Measurements from ENCODE around the gene PDZD7.
"Not testable (repeated sequence)": the region's sequence is repeated elsewhere in the genome, so short reads cannot be mapped to it uniquely, and the experiment has no call there.

Gene PDZD7

DNA sequence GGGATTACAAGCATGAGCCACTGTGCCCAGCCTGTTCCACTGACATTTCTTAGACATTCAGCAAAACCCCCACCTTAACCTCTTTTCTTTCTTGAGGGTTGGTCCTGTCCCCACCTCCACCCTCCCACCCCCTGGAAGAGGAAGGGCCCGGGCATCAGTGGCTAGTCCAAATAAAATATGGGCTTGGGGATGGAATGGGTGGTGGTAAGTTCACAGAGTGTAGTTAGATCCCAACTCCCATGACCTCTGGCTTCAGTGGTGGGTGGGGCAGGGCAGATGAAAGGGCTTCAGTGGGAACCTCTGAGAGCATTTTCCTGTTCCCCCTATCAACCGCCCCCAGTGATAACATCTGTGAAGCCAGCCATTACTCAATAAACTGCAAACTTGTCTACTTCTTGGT is 9.9 kb upstream of the PDZD7 start:
- DNase-seq (ENCODE audit: low read depth in 2 of 2), result no peak

DNA sequence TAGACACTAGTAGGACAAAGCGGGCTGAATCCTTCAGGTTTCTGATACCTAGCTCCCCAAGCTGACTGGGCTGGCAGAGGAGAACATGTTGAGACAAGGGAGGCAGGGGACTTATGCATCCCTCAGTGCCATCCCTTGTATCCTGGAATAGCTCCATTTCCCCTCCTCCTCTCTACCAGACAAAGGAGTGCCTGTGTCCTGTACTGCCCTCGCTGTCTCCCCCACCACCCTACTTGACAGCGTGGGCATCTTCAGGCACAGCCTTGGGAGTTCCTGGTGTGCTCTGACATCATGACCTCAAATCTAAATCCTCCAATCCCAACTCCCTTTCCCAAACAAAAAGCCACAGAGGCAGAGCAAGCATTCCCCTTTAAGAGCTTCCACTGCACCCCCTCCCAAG is 9.1 kb upstream of the PDZD7 start:
- DNase-seq (ENCODE audit: low read depth in 2 of 2), result no peak

DNA sequence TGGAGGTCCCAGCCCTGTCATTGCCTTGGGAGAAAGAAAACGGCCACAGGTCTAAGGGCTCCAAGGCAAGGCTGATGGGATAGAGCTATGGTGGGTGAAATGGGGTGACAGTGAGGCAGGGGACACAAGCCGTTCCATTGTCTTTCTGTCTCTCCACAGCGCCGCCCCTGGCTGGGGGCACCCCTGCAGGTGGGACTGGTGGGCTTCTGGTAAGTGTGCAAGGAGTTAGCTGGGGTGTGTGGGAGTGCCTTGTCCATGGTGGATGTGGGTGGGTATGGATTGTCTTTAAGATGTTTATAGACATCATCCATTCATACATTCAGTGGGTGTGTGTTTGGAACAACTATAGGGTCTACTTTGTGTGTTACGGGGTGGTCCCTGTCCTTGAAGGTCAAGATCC is 7.6 kb upstream of the PDZD7 start:
- no peak for DNase-seq (ENCODE audit: low read depth in 2 of 2)

DNA sequence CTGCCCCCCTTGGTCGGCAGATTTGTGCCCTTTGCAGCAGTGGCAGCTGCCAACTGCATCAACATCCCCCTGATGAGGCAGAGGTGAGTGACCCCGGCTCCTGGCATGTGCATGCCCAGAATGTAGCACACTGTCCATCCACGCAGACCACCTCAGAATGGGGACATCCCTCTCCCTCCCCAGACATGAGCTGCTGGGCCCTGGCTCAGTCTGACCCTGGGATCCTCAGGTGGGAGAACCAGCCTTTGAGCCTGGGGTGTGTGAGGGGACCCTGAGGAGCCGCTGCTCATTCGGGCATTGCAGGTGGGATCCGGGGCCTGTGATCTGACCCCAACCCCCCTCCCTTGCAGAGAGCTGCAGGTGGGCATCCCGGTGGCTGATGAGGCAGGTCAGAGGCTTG is 5.8 kb upstream of the PDZD7 start:
- no peak for DNase-seq (ENCODE audit: low read depth in 2 of 2)

DNA sequence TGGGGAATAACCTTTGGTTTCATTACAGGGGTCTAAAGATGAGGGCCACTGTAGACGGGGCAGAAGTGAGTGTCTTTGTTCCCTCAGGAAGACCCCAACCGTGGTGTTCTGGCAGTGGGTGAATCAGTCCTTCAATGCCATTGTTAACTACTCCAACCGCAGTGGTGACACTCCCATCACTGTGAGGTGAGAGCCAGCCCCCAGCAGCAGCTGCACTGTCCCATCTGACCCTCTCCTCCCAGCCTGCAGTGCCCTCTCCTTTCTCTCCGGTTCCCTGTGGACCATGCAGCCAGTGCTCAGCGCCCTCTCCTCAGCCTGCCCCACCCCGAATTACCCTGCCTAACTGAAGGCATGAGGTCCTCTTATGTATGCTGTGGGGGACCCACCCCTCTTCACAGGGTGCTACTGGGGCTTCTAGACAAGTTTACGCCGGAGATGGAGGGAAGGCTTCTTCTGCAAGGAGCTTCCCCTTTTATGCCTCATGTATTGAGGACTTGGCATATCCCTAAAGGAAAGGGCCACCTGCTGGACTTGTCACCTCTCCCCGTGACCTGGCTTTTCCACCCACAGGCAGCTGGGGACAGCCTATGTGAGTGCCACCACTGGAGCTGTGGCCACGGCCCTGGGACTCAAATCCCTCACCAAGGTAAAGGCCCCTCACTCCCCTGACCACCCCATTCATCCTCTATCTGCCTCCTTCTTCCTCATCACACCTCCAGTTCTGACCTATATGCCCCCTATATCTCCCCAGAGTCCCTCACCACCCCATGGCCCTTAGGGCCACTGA is 5.2 kb upstream of the PDZD7 start:
- no peak for DNase-seq (ENCODE audit: low read depth in 2 of 2)

DNA sequence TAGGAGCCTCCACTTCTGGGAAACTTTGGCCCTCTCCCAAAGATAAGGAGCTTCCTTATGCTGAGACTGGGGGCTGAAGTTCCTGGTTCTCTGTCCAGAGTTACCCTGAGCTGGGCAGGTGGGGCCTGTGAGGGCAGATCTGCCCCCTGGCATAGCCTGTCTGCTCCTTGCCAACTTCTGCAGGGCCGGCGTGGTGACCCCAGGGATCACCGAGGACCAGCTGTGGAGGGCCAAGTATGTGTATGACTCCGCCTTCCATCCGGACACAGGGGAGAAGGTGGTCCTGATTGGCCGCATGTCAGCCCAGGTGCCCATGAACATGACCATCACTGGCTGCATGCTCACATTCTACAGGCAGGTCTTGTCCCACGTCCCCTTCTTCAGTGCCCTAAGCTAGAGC is 4.4 kb upstream of the PDZD7 start:
- DNase-seq (ENCODE audit: low read depth in 2 of 2), result no peak

DNA sequence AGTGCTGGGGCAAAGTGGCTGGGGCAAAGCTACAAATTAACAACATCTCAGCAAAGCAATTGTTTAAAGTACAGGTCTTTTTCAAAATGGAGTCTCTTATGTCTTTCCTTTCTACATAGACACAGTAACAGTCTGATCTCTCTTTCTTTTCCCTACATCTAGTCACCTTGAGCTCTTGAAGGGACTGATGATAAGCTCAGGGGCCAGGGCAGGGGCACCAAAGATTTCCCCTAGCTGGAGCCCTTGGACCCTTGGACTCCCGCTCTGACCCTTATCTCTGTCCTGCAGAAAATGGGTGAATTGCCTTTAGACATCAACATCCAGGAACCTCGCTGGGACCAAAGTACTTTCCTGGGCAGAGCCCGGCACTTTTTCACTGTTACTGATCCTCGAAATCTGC is 3.5 kb upstream of the PDZD7 start:
- not testable (repeated sequence) for DNase-seq (ENCODE audit: low read depth in 2 of 2)

DNA sequence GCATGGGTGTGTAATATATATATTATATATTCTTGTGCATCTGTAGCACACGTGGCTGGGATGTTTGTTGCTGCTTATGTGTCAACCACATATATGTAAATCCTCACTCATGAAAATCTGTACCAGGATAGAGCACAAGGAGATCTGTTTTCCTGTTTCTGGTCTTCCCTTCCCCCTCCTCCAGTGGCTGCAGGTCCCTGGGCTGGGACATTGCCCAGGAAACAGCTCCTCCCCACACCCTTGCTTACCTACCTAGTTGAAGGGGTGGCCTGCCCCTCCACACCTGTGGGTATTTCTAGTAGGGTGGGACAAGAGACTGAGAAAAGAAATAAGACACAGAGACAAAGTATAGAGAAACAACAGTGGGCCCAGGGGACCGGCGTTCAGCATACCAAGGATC is 2.3 kb upstream of the PDZD7 start:
- DNase-seq (ENCODE audit: low read depth in 2 of 2), result no peak

DNA sequence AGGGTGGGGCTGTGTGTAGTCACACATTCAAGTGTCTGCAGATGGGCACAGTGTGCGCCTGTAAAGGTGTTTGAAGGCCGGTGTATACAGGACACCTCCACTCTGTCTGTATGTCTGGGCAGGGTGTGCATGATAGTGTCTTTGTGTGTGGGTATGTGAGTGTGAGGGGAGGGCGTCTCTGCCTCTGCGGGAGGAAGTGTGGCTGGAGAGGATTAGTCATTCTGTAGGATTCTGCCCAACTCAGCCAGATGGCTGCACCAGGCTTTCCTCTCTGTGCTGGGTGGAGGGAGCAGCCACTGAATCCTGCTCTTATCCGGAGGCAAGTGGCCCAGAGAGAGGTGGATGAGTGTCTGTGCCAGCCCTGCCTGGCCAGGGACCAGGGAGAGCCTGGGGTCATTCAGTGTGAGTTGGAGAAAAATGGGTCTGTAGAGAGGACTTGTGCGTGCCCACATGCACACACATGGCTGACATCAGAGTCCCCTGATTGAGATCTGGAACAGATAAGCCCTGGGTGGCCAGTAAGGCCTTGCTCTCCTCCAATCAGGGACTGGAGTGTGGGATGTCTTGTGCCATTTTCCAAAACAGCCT is 1.8 kb upstream of the PDZD7 start:
- DNase-seq (ENCODE audit: low read depth in 2 of 2), result peak in 1 of 2 experiments; percentile 66

DNA sequence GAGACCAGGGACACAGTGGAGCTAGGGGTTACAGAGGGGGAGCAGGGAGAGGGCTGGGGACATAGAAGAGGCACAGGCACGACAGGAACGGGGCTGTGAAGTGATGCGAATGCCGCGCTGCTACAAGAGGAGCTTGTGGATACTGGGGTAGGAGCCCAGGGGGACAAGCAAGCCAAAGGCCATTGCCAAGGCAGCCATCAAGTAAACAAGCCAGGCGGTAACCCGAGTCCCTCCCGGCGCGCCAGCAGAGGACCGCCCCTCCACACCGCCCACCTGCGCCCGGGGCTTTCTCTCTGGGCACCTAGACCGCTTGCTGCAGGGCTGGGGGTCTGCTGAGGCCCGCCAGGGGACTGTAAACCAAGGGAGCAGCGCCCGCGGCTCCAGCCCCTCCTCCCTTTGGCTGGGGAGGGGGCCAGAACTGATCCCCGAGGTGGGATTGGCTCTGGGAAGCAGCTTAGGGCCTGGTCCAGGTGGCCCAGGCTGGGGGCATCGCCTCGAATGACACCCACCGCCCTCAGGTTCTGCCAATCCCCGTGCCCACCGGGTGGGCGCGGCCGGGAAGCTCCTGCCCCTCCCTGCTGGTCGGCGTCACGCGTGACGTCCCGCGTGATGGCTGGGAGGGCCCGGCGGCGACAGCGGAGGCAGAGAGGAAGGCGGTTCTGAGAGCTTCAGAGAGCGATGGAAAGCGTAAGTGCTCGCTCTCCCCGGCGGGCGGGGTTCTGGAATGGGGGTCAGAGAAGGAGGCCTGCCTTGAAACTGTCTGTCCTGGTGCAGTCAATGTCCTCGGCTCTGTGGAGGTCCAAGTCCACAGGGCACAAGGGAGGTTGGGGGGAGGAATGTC is 1.1 kb upstream of the PDZD7 start:
- DNase-seq (ENCODE audit: low read depth in 2 of 2), result no peak

DNA sequence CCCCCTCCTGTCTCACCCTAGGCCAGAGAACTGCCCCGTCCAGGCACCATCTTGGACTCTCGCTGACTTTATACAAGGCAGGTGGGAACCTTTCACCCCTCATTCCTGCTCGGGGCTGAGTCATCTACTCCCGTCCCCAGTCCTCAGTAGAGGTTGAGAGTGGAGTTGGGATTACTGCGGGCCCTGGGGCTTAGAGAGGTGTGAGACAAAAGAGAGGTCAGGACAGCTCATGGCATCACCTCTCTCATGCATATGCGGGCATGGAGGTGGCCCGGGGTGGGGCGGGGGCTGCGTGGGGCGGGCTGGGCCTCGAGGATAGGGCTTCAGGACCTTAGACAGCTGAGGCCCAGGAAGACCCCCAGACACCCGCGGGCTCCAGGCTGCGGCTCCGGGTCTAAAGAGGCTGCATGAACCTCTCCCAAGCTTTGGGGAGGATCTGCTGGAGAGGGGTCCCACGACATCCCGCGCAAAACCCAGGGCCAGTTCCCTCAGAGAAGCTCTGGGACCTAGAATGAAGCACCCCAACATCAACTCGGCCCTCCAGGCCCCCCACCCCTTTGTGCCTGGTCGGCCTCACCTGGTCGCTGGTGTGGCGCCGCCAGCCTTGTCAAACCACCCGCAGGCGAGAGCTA is 317 bp downstream of the PDZD7 start:
- DNase-seq (ENCODE audit: low read depth in 2 of 2), result no peak

DNA sequence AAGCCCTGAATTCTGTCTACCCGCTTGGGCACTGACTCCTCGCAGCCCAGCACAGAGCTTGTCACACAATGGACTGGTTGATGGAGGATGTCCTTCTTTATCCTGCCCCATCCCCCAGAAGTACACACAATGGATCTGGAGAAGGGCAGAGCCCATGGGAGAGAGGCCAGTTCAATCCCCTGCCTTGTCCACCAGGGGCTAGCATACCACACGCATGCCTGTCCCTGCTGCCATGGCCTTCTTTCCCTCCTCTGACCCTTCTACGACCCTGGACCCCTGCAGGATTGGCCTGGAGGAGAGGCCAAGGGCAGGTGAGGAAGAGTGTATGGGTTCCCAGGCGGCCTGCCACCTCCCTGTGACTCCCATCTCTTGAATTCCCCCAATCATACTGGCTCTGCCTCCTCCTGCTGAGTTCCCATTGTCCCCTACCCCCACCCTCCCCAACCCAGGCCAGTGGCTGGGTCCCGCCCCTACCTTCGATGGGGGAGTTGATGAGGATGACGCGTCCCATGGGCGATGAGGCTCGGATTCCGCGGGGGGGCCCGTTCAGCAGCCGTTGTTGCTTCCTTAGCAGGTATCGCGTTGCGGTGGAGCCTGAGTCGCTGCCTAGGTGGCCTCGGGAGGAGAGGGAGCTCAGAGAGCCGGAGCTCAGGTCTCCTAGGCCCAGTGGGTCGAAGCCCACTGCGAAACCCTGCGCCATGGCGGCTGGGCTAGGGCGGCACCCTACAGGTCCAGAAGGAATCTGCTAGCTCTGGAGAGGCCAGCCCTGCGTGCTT is 1.2 kb downstream of the PDZD7 start:
- no peak for DNase-seq (ENCODE audit: low read depth in 2 of 2)

DNA sequence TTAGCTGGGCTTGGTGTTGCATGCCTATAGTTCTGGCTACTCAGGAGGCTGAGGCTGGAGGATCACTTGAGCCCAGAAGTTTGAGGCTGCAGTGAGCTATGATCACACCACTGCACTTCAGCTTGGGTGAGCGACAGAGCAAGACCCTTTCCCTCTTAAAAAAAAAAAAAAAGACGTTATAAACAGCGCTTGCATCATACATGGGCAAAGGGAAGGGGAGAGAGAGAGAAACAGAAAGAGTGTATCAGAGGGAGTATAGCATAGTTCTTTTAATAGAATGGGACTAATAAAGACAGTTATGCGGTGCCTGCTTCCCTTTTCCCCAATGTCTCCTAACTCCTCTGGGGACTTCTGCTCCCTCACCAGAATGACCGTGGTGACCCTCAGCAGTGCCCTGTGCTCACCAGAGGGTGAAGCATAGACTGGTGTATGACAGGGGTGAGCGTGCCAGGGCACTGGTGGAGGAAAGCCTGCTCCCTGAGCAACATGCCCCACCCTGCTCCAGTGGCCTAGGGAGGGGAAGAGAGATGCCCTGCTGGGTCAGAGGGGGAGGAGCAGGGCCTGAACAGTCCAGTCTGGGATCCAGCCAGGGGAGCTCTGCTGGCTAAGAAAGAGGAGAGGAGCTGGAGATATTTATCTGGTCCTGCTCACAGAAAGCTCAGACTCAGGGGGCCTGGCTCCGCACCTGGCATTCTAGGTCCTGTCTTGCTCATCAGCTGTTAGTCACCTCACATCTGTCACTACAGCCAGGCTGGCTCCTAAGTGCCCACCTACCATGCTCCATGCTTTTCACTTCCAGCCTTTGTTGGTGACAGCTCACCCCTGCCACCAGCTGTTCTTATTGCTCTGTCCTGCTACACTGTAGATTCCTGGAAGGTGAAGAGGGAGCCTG is 2.2 kb downstream of the PDZD7 start:
- DNase-seq (ENCODE audit: low read depth in 2 of 2), result no peak

DNA sequence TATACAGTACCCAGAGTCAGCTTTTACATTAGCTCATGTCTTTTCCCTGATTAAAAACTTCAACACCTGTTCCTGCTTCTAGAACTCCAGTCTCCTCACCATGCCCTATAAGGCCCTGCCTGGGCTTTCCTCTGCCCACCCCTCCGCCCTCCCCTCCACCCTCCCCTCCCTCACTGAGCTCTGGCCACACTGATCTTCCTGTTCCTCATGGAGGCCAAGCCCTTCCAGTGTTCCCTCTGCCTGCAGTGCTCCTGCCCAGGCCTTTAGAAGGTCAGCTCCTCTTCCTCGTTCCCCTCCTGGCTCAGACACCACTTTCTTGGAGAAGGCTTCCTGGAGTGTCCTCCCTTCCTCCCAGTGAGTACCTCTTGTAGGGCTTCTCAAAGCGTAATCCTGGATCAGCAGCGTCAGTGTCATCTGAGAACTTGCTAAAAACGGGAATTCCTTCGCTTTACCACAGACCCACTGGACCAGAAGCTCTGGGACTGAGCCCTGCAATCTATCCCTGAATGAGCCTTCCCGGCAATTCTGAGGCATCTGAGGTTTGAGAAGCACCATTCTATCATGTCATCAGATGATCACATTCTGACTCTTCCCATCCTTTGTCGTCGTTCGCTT is 3.7 kb downstream of the PDZD7 start:
- no peak for DNase-seq (ENCODE audit: low read depth in 2 of 2)

DNA sequence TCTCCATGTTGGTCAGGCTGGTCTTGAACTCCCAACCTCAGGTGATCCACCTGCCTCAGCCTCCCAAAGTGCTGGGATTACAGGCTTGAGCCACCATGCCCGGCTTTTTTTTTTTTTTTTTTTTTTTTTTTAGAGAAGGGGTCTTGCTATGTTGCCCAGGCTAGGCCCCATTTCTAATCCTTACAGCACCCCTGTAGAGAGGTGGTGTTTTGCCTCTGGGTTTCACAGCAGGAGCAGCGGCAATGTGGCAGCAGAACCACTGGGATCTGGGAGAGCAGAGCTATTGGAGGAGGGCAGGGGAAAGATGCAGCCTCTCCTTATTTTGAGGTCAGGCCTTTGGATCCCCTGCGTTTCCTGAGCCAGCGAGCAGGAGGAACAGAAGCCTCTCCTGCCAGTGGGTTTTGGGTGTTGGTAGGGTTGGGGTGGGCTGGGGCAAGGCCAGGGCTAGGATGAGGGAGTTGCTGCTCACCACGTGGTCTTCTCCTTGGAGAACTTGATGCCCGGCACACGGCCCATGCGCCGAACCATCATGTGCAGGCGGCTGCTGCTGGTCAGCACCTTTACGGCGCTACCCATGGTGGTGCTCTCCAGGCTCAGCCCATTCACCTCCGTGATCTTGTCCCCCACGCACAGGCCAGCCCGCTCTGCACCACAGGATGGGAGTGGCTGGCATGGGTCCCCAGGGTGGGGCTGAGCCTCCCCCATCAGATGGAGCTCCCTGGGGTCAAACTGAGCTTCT is 7.8 kb downstream of the PDZD7 start:
- DNase-seq (ENCODE audit: low read depth in 2 of 2), result no peak

DNA sequence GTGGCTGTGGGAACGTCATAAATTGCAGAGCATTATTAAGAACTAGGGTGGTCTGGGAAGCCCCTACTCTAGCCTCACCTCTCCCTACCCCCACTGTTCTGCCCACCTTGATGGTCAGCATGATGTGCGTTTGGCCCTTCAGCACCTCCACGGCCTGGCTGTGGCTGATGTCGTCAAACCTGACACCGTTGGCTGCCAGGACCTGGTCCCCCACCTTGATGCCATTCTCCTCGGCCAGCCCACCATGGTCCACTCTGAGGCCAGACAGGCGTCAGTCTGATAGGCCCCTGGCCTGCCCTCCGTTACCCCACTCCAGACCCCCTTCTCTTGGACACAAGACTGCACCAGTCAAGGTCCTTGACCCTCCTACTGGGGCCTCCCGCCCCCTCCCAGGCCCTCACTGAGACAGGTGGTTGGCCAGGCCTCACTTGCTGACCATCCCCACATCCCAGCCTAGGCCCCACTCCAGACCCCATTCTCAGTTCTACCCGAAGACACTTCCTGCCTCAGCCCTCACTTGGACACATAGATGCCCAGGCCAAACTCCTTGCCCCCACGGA is 9.2 kb downstream of the PDZD7 start:
- no peak for DNase-seq (ENCODE audit: low read depth in 2 of 2)

DNA sequence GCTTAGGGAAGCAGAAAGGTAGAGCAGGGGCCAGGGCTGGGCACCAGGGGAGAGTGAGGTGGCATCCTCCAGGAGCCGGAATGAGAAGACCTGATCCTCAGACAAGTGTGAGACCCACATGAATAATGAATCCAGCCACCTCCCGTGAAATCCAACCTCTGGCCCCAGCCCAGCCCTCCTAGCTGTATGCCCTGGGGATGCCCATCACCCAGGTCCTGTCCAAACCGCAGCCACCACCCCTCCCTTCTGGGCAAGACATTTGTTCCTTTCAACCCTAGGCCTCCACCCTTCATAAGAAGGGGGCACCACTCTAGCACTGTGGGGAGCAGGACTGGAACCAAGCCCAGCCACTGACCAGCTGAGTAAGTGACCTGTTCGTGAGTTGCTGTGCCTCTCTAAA is 9.7 kb downstream of the PDZD7 start:
- no peak for DNase-seq (ENCODE audit: low read depth in 2 of 2)

DNA sequence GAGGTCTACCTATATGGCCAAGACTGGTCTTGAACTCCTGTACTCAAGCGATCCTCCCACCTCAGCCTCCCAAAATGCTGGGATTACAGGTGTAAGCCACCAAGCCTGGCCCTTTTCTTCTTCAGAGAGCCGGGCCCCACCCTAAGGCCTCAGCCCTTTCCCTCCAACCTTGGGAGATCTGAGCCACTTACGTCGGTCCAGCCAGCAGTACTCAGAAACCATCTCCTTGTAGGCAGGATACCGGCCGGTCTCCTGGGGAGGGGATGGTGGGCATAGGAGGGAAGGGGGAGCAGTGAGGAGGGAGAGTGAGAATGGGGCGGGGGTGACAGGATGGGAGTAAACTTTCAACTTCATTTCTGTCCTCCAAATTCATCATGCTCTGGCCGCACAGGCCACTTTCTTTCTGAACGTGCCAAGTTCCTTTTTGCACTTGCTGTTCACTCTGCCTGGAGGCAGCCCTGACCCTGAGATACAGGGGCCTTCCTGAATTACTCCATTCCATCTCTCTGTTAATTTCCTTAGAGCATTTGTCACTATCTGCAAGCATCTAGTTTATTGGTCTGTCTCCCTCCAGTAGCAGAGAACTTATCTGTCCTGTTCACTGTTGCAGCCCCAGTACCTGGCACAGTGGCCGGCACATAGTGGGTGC is 10.4 kb downstream of the PDZD7 start:
- DNase-seq (ENCODE audit: low read depth in 2 of 2), result no peak

DNA sequence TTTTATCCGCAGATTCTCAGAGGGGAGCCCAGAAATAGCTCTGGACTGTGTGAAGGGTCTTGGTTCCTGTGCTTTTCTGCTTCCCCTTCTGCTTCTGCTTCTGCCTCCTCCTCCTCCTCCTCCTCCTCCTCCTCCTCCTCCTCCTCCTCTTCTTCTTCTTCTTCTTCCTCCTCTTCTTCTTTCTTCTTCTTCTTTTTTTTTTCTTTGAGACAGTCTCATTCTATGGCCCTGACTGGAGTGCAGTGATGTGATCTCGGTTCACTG is 11.6 kb downstream of the PDZD7 start:
- DNase-seq (ENCODE audit: low read depth in 2 of 2), result no peak

Data from fibroblast of skin of left quadriceps (primary cell).